ENCODE data around the gene HOXA7. TPM values are rescaled to one million over a fixed set of nuclear protein-coding genes. Genes with fewer than 3 reads are reported as not detected.

Gene HOXA7
- total RNA-seq, 3 donors from 2014 or later, result 17.1 to 29.8 (median 27.9) TPM

- Histone ChIP-seq H3K36me3 (ENCODE audit: low read depth) (no peaks in the 10 kb centered on the region), H3K4me3 (no peak overlapping the region), H3K9me3 (no peaks in the 10 kb centered on the region), H3K4me1 (ENCODE audit: low read depth) (peaks cover 49% of the 10 kb centered on the region)
- TF ChIP-seq CTCF (IDR thresholded peaks at IDR 0.05), result no peak
- intact Hi-C loops (cut with DNase I, micrococcal nuclease), result no loop called here
- peak; percentile 79 to 89 (median 82) for DNase-seq
- ATAC-seq, result peak; percentile 33
Measured at GRCh38 chr7:27110186-27111031, 46.1 kb downstream of the HOXA7 start.

- no peak for DNase-seq
- H3K4me3 ChIP-seq, result no peak overlapping the region
- intact Hi-C loops (cut with DNase I, micrococcal nuclease), result no loop called here
- no peaks in the 10 kb centered on the region for H3K36me3 ChIP-seq (ENCODE audit: low read depth)
- no peak for ATAC-seq
- H3K4me1 ChIP-seq (ENCODE audit: low read depth), result peaks cover 45% of the 10 kb centered on the region
- TF ChIP-seq CTCF (IDR thresholded peaks at IDR 0.05), result no peak
- H3K9me3 ChIP-seq, result no peaks in the 10 kb centered on the region
Measured at GRCh38 chr7:27109466-27110185, 46.8 kb downstream of the HOXA7 start.

- peaks cover 45% of the 10 kb centered on the region for H3K4me1 ChIP-seq (ENCODE audit: low read depth)
- no peak for TF ChIP-seq CTCF (IDR thresholded peaks at IDR 0.05)
- intact Hi-C loops (cut with DNase I, micrococcal nuclease), result no loop called here
- ATAC-seq (peak; percentile 52), DNase-seq (peak; percentile 66 to 81 (median 81))
- H3K36me3 ChIP-seq (ENCODE audit: low read depth), result no peaks in the 10 kb centered on the region
- no peak overlapping the region for H3K4me3 ChIP-seq
- H3K9me3 ChIP-seq, result no peaks in the 10 kb centered on the region
Measured at GRCh38 chr7:27108390-27109127, 47.9 kb downstream of the HOXA7 start.

GRCh38 chr7:27107391-27108381 is 48.8 kb downstream of the HOXA7 start:
- Histone ChIP-seq H3K4me3 (no peak overlapping the region), H3K4me1 (ENCODE audit: low read depth) (peaks cover 40% of the 10 kb centered on the region), H3K36me3 (ENCODE audit: low read depth) (no peaks in the 10 kb centered on the region), H3K9me3 (no peaks in the 10 kb centered on the region)
- intact Hi-C loops (cut with DNase I, micrococcal nuclease), result no loop called here
- DNase-seq (peak in 2 of 3 donors; percentile 62 to 64), ATAC-seq (peak; percentile 30)
- no peak for TF ChIP-seq CTCF (IDR thresholded peaks at IDR 0.05)

GRCh38 chr7:27106901-27107240 is 49.6 kb downstream of the HOXA7 start:
- intact Hi-C loops (cut with DNase I, micrococcal nuclease), result no loop called here
- no peak for TF ChIP-seq CTCF (IDR thresholded peaks at IDR 0.05)
- Histone ChIP-seq H3K36me3 (ENCODE audit: low read depth) (no peaks in the 10 kb centered on the region), H3K9me3 (no peaks in the 10 kb centered on the region), H3K4me1 (ENCODE audit: low read depth) (peaks cover 37% of the 10 kb centered on the region), H3K4me3 (no peak overlapping the region)
- ATAC-seq (no peak), DNase-seq (no peak)
